ENCODE data around the gene FILIP1. TPM values are rescaled to one million over a fixed set of nuclear protein-coding genes. Genes with fewer than 3 reads are reported as not detected.

FILIP1 gene
- total RNA-seq, 4 donors from 2014 or later: 2.2 to 9.3 (median 5.1) TPM

DNA sequence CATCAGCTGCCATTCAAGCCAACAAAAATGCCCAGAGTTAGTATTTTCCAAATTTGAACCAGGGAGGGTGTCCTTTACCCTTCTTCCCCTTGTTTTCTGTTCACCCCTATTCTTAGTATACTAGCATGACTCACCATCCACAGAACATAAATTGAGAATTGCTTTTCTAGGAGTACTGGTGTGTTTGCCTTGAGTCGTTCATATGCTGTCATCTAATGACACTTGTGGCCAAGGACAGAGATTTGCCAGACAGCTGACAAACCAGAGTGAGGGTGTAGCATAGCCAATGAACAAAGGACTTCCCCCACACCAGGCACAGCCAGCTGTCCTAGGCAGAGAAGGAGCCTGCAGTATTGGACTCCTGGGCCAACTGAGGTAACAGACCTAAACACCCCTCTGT lies 62.2 kb downstream of the FILIP1 start:
- no peak for TF ChIP-seq POLR2A (IDR thresholded peaks at IDR 0.05)
- TF ChIP-seq, protein P1, sequence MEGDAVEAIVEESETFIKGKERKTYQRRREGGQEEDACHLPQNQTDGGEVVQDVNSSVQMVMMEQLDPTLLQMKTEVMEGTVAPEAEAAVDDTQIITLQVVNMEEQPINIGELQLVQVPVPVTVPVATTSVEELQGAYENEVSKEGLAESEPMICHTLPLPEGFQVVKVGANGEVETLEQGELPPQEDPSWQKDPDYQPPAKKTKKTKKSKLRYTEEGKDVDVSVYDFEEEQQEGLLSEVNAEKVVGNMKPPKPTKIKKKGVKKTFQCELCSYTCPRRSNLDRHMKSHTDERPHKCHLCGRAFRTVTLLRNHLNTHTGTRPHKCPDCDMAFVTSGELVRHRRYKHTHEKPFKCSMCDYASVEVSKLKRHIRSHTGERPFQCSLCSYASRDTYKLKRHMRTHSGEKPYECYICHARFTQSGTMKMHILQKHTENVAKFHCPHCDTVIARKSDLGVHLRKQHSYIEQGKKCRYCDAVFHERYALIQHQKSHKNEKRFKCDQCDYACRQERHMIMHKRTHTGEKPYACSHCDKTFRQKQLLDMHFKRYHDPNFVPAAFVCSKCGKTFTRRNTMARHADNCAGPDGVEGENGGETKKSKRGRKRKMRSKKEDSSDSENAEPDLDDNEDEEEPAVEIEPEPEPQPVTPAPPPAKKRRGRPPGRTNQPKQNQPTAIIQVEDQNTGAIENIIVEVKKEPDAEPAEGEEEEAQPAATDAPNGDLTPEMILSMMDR (IDR thresholded peaks at IDR 0.05): no peak
- no peaks in the 10 kb centered on the region for H3K4me1 ChIP-seq

GRCh38 chr6:75430631-75431325 lies 62.8 kb downstream of the FILIP1 start:
- no peak for DNase-seq
- Histone ChIP-seq H3K36me3 (no peaks in the 10 kb centered on the region), H3K27me3 (no peaks in the 10 kb centered on the region), H3K9me3 (no peaks in the 10 kb centered on the region), H3K4me1 (no peaks in the 10 kb centered on the region), H3K4me3 (replicated peaks in 1 of 3) (no peak overlapping the region), H3K27ac (peak overlapping the region in 1 of 3 donors; percentile 0)
- intact Hi-C loops (cut with DNase I): no loop called here
- WGBS, 2 donors: 65 to 72% methylated on average over 4 of the region's 4 CpGs
- no peak for TF ChIP-seq POLR2A (IDR thresholded peaks at IDR 0.05)
- TF ChIP-seq, protein P1 (IDR thresholded peaks at IDR 0.05): no peak

More for the DNA sequence above, 62.2 kb downstream of the FILIP1 start:
- no peaks in the 10 kb centered on the region for H3K36me3 ChIP-seq
- no peak overlapping the region for H3K4me3 ChIP-seq (replicated peaks in 1 of 3)
- H3K27me3 ChIP-seq: no peaks in the 10 kb centered on the region
- peak overlapping the region in 1 of 3 donors; percentile 0 for H3K27ac ChIP-seq
- intact Hi-C loops (cut with DNase I): no loop called here
- no peaks in the 10 kb centered on the region for H3K9me3 ChIP-seq
- 18 to 29% methylated on average over 1 of the region's 1 CpG for whole genome bisulfite sequencing, 2 donors
- DNase-seq: no peak

DNA sequence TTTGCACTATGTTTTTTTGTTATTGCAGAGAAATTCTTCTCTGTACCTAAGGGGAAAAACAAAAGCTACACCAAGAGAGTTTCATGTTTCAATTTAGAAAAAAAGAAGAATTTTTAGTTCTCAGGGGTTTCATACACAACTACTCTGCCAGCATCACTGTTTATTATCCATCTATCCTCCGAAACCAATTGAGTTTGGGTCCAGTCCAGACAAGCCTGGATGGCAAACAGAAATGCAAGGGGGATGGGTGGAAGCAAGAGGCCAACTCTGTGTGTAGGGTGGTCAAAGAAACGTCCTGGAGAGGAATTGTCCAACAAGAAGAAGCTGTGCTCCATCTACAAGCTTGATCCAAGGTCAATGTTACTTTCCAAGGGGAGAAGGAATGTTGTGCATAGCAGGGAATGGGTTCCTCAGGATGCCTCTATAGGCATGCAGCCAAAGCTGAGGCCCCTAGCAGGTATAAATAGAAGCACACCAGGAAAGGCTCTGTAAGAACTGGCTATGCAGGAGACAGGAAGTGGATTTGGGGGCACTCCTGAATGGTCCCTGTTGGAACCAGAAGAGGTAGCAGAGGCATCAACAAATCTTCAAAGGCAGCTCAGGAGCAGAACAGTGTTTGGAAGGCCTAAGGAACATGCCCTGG lies 64.4 kb downstream of the FILIP1 start:
- no peaks in the 10 kb centered on the region for H3K36me3 ChIP-seq
- no peaks in the 10 kb centered on the region for H3K4me1 ChIP-seq
- TF ChIP-seq POLR2A (IDR thresholded peaks at IDR 0.05): no peak
- TF ChIP-seq, protein P1 (IDR thresholded peaks at IDR 0.05): no peak
- WGBS, 2 donors: 57 to 62% methylated on average over 2 of the region's 2 CpGs
- no peaks in the 10 kb centered on the region for H3K9me3 ChIP-seq
- intact Hi-C loops (cut with DNase I): no loop called here
- no peak overlapping the region for H3K4me3 ChIP-seq (replicated peaks in 1 of 3)
- no peak overlapping the region for H3K27ac ChIP-seq
- no peak for DNase-seq
- H3K27me3 ChIP-seq: no peaks in the 10 kb centered on the region

- intact Hi-C loops (cut with DNase I): no loop called here
- DNase-seq: no peak
- H3K27ac ChIP-seq: no peak overlapping the region
- no peak overlapping the region for H3K4me3 ChIP-seq (replicated peaks in 1 of 3)
- WGBS, 2 donors: 93 to 94% methylated on average over 1 of the region's 1 CpG
- TF ChIP-seq POLR2A (IDR thresholded peaks at IDR 0.05): no peak
- TF ChIP-seq, protein P1 (IDR thresholded peaks at IDR 0.05): no peak
- no peaks in the 10 kb centered on the region for H3K9me3 ChIP-seq
- no peaks in the 10 kb centered on the region for H3K4me1 ChIP-seq
- H3K36me3 ChIP-seq: no peaks in the 10 kb centered on the region
- H3K27me3 ChIP-seq: no peaks in the 10 kb centered on the region
Observed at GRCh38 chr6:75428204-75428603, 65.4 kb downstream of the FILIP1 start.

- no peaks in the 10 kb centered on the region for H3K9me3 ChIP-seq
- H3K4me3 ChIP-seq (replicated peaks in 1 of 3): no peak overlapping the region
- H3K36me3 ChIP-seq: no peaks in the 10 kb centered on the region
- no peak for DNase-seq
- H3K27ac ChIP-seq: no peak overlapping the region
- H3K27me3 ChIP-seq: no peaks in the 10 kb centered on the region
- TF ChIP-seq, protein P1 (IDR thresholded peaks at IDR 0.05): no peak
- TF ChIP-seq POLR2A (IDR thresholded peaks at IDR 0.05): no peak
- intact Hi-C loops (cut with DNase I): no loop called here
- WGBS, 2 donors: 93 to 96% methylated on average over 2 of the region's 2 CpGs
- H3K4me1 ChIP-seq: no peaks in the 10 kb centered on the region
Observed at GRCh38 chr6:75427329-75427728, 66.3 kb downstream of the FILIP1 start.
